HG02763 (cell line): ENCODE results near the gene TNFSF13B.
"Not testable (repeated sequence)": the region's sequence is repeated elsewhere in the genome, so short reads cannot be mapped to it uniquely, and the experiment has no call there.

Experiments
- ATAC-seq: cut with Tn5 transposase; IDR thresholded peaks from one replicate; pipeline ENCODE4 v1.9.1; 2021; ENCODE audit warnings: mild to moderate bottlenecking, moderate library complexity; ENCODE audit not compliant: unreplicated experiment

Gene TNFSF13B

DNA sequence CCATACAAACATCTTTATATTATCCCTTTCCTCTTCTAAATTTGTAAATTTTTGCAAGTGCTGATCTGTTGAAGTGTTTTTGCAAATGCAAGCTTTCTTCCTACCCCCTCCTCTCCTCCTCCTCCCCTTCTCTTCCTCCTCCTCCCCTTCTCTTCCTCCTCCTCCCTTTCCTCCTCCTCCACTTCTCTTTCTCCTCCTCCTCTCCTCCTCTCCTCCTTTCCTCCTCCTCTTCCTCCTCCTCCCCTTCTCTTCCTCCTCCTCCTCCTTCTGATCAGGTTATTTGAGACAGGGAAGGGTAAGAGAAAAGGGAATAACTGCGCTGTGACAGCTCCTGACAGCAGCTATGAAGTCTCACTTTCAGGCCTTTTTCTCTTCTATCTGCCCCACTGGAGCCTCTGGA is 8.9 kb downstream of the TNFSF13B start:
- no peak for ATAC-seq

DNA sequence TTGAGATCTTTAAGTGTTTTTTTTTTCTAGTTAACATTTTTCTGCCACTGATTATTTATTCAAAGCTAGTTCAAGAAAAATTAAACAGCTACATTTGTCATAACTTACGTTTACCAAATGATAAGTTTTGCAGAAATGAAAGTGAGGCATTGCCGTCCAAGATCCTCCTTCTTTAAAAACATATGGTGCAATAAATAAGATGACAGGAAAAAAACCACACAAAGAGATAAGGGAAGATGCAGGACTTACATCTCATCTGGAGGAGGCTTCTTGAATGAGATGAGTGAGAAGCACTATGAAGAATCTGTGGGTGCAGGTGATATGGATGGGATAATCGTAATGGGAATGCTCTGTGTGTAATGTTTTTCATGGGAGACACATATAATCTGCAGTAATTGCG is 12.4 kb downstream of the TNFSF13B start:
- no peak for ATAC-seq

DNA sequence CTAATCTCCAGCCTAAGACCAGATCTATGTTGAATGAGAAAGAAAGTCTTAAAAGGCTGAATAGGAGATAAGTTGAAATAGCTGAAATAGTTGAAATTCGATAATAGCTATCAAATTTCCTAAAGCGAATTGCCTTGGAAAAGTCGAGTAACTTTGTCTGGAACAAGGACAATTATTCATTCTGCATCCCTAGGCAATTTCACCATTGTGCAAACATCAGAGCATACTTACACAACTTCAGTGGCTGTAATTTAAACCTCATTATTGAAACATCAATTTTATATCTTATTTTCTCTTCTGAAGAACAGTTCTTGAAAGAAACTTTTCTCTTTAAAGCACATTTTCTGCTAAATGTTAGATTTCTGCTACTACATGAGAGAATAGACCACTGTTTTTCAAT is 13.6 kb downstream of the TNFSF13B start:
- ATAC-seq, result no peak

DNA sequence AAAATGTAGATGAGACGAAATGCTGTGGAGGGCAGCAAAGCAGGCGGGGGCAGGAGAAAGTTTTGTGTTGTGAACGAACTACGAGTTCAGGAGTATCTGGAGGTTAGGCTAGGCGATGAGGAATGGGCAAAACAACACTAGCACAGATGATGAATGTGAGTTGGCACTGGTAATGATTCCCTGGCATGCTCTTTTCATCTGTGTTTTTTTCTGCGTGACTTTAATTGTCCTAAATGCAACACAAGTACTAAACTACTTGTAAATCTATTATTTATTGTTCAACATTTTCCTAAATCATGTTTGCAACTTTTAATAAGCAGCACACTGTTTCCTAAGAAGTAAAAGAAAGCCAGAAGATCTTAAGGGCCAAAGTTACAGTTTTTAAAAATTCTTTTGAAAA is 19.2 kb downstream of the TNFSF13B start:
- ATAC-seq, result no peak

DNA sequence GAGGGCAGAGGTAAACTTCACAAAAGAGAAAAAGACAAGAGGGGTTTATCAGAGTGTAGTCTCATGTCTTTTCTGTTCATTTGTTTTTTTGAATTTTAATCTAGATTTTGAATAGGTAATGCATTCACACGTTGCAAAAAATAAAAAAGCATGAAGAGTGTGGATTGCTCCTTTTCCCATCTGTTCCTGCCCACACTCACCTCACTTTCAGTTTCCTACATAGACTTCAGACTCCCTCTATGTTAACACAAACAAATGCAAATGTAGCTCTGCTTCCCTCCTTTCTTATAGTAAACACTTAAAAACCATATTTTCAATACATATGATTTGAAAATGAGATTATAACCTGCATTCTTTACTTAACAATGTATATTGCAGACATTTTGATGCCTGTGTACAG is 20.3 kb downstream of the TNFSF13B start:
- ATAC-seq, result no peak

DNA sequence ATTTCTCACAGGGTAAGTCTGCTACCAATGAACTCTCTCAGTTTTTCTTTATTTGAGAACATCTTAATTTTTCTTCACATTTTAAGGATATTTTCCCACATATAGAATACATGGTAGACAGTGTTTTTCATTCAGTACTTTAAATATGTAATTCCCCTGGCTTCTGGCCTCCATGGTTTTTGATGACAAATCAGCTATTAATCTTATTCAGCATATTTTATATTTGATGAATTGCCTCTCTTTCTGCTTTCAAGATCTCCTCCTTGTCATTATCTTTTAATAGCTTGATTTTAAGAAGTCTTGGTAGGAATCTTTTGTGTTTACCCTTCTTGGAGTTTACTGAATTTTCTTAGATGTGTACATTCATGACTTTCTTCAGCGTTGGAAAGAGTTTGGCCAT is 27.6 kb downstream of the TNFSF13B start:
- ATAC-seq, result no peak

DNA sequence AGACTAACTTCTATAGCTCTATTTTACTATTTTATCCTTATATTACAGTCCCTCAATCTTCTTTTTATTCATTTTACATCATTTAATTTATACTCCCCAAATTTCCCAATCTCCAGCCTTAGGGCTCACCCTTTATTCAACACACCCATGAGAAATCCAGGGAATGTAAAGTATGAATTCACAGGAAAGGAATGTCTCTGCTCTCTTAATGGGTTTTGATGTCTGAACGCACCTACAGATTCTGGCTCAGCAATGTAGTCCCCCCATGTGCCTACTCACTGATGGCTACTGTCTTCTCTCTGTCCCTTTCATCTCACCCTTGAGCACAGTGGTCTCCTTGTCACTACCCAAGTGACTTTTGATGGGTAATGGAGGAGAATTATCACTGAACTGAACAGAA is 32.8 kb downstream of the TNFSF13B start:
- ATAC-seq, result no peak

DNA sequence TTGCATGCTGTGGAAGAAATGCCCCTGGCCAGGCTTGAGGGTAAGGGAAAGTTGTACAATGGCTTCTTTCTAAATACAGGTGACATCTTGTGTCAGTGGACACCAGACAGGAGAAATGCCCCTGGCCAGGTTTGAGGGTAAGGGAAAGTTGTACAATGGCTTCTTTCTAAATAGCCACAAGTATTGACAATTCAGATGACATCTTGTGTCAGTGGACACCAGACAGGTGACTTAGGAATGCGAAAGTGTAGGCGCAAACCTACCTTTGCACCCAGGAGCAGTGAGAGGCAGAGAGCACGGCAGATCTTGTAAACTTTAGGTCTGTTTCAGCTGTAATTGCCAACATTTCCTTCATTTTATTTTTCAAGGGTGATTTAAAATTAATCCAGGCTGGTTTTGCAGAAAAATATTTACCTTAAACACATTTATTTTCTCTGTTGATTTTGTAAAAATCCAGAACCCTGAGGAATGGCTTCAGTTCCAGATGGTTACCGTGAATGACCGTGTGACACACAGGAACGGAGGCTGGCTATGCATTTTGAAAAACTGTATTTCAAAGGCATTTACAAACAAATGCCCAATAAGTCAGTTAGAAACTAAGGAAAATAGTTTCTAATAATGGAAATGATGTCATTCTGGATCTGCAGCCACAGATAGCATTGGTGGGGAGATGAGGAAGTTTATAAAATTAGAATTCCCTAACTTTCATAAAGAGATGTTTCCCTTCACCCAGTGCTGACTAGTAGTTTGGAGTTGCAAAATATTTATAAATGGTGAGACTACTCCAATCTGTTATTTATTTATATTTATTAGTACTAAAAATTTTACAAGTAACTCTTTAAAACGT is 34.9 kb downstream of the TNFSF13B start:
- no peak for ATAC-seq

DNA sequence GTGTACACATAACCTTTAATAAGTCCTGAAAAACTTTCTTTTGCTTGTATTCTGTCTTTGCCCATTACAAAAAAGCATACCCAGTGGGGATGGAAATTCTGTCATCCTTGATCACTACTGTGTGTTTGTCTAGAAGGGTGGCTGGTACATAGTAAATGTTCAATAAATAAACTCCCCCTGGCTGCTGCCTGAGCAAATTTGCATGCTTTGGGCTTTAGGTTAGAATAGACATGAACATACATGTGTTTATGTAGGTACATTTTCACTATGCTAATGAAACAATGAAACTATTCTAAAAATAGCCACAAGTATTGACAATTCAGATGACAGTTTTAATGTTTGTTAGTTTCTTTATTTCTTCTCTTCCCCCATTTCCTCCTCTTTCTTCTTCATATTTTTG is 36.1 kb downstream of the TNFSF13B start:
- peak; percentile 50 for ATAC-seq

DNA sequence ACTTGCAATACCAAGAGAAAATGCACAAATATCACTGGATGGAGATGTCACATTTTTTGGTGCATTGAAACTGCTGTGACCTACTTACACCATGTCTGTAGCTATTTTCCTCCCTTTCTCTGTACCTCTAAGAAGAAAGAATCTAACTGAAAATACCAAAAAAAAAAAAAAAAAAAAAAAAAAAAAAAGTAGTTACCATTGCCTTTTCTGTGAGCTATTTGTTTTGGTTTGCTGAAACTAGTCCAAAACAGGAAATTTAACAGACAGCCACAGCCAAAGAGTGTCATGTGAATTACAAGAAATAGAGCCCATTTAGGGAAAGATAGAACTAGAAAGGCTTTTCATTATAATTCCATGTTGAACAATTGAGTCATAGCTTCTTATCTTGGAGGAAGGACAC is 37.3 kb downstream of the TNFSF13B start:
- no peak for ATAC-seq

DNA sequence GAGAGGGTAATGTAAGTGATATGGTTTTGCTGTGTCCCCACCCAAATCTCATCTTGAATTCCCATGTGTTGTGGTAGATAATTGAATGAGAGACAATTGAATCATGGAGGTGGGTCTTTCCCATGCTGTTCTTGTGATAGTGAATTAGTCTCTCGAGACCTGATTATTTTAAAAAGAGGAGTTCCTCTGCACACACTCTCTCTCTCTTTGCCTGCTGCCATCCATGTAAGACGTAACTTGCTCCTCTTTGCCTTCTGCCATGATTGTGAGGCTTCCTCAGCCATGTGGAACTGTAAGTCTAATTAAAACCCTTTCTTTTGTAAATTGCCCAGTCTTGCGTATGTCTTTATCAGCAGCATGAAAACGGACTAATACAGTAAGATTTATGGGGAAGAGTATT is 42.1 kb downstream of the TNFSF13B start:
- ATAC-seq, result not testable (repeated sequence)

DNA sequence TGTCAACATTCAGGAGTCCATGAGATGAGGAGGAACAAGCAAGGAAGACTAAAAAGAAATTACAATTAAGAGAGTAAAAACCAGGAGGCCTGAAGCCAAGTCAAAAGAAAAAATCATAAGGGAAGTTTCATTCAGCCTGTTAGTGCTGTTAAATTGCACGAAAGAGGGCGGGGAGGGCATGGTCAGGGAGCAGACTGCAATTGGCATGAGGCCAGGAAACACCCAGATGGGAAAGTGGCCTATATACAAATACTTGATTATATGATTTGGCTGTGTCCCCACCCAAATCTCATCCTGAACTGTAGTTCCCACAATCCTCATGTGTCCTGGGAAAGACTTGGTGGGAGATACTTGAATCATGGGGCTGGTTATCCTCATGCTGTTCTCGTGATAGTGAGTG is 43.9 kb downstream of the TNFSF13B start:
- ATAC-seq, result no peak

DNA sequence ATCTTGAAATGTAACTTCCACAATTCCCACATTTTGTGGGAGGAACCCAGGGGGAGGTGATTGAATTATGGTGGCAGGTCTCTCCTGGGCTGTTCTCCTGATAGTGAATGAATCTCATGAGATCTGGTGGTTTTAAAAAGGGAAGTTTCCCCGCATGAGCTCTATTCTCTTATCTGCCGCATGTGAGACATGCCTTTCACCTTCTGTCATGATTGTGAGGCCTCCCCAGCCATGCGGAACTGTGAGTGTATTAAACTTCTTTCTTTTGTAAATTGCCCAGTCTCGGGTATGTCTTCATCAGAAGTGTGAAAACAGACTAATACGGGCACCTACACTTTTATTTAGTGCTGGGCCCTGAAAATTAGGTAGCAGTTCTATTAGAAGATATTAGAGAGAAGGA is 45.8 kb downstream of the TNFSF13B start:
- ATAC-seq, result peak; percentile 66

DNA sequence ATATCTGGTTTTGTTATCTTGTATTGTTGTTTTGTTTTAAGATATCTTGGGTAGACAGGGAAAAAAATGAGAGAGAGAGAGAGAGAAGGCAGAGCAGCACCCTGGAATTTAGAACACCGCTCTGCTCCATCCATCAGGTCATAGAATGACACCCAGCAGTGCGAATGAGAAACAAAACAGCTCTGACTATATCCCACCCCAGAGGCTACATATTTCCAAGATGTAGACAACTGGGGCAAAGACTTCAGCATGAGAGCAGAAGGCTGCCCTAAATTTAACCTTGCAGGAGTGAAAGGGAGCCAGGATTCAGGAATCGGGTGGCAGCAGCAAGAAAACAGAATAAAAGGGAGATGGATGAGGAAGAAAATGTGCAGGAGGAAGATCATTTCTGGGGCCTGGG is 46.5 kb downstream of the TNFSF13B start:
- no peak for ATAC-seq

DNA sequence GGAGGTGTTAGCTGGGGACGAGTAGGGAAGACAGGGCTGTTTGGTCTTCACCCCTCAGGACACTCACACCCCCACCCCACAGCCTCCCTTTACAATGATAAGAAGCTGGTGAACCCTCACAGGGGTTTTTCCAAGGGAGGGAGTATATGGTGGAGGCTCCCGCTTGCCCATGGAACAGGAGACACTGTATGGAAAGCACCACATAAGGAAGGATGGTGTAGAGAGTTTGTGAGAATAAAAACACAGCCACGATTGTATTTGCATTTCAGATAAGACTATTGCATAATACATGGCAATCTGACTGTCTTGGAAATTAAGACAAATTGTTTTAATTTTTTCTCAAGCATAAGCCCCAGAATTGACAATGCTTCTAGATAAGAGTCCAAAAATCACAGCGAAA is 46.9 kb downstream of the TNFSF13B start:
- no peak for ATAC-seq

DNA sequence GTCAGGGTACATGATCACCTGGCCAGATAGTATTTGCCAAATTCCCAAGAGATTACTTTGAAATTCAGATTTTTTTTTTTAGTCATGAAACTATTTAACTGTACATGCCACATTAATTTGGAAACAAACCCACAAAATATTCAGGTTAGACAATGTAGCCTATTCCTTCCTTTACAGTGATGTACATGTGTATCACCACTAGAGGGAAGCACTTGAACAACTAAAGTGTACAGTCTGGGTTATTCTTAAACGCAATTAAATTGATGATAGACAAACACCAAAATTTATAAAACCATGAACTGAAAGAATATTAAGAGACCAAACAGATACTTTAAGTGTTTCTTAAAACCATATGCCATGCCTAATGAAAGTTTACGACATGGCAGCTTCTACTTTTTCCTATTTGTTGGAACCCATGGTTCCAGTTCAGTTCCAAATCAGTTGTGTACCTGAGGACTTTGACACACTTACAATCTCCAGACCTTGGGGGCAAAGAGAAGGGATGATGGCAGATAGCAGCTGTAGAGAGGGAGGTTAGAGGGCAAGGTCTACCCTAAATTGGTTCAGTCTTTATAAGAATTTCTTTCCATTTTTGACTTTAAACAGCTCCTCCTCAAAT is 52.8 kb downstream of the TNFSF13B start:
- ATAC-seq, result peak; percentile 77

DNA sequence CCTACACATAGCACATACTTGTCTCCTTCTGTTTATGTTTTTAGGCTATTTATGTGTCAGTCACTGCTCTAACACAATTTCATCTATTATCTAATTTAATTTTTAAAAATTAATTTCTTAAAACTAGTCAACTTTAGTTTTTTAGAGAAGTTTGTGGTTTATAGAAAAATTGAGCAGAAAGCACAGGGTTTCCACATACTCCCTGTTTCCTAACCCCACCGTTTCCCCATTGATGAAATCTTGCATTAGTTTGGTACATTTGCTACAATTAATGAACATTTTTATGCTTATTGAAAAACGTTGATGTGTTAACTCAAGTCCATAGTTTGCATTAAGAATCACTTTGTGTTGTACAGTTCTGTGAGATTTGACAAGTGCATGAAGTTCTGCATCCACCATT is 53.5 kb downstream of the TNFSF13B start:
- no peak for ATAC-seq

DNA sequence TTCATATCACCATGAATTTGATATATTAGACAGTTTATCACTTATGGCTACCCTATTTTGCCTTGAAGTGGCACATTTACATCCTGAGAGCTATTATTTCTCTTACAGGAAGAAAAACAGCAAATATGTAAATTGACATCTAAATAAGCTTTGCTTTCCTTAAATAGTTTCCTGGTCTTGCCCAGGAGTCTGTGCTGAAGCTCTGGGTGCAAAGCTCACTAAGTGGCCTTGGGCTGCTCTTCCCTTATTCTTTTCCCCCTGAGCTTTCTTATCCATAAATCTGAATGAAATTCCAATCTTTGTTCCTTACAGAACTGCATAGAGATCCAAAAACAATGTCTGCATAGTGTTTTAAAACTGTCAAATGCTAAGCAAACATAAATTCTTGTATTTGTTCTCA is 56.3 kb downstream of the TNFSF13B start:
- no peak for ATAC-seq

DNA sequence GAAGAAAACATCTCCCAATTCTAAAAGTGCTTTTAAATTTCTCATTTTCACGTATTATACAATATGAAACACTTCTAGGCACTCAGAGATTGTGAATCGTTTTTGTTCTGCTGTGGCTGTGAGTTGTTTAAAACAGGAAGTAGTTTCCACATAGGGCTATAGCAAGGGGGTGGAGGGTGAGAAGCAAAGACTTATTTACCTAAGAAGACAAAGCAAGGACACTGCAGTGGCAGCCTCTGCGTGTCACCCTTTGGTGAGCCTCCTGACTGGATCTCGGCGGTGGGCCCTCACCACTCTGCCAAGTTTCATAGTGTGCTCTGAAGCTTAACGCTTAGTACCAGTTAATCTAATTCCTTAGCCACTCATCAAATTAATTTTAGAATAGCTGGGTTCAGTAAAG is 56.8 kb downstream of the TNFSF13B start:
- ATAC-seq, result peak; percentile 88

DNA sequence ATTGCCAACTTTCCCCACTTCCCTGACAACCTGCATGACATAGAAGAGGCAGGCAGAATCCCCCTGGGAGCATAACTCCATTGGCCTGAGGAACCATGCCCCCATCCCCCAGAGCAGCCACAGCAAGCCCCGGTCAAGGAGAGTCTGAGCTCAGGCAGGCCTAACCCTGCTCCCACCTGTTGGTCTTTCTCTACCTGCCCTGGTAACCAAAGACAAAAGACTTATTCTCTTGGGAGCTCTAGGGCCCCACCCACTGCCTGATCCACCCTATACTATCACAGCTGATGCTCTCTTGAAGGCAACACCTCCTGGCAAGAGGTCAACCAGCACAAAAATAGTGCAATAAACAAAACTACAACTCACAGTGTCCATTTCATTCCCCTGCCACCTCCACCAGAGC is 59.3 kb downstream of the TNFSF13B start:
- no peak for ATAC-seq

DNA sequence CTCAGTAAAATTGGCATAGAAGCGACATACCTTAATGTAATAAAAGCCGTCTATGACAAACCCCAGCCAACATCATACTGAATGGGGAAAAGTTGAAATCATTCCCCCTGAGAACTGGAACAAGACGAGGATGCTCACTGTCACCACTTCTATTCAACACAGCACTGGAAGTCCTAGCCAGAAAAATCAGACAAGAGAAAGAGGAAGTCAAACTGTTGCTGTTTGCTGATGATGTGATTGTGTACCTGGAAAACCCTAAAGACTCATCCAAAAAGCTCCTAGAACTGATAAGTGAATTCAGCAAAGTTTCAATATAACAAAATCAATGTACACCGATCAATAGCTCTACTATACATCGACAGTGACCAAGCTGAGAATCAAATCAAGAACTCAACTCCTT is 63.3 kb downstream of the TNFSF13B start:
- ATAC-seq, result no peak

DNA sequence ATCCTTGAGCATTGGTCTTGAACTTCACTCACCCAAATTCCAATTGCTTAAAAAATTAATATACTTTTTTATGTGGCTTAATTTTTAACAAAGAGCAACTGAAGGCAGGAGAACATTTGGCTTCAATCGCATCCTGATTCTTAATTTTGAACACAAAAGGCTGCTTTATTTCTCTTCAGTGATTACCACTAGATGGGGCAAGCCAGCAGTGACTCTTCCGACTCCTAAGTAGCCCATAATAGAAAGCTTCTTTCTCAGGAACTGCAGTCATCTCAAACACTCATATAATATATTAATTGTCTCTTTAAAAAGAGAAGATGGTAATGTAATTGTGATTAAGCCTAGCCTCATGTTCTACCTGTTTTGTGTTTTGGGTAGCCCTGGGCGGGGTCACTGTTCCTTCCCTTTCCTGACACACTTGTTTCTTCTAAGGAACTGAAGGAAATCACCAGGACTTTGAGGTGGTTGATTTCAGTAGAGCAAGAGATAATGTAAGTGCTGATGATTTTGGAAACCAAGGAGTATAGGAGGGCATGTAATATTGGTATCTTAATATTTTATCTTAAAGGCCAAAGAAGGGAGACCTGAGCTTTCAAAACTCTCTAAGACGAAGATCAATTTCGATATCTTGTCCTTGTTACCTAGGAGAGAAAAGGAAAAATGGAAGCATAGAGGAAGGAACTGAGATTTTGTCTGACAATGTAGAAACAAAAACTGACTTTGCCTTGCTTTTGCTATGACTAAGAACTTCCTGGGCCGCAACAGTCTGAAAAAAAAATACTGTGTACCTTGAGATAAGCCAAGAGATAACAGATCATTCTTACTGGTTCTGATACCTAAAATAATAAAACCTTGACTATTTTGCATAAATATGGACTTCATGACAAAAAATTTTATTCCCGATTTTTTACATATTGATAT is 73.1 kb downstream of the TNFSF13B start:
- no peak for ATAC-seq
